K562 treated with DMSO at 1 percent for 4 hours (cell line): ENCODE data around the gene ABHD2. TPM values are rescaled to one million over a fixed set of nuclear protein-coding genes. Genes with fewer than 3 reads are reported as not detected.

Source experiments
- total RNA-seq: library from RNA; unstranded; fragments of 300-600 nt; gene quantifications from 2 replicates; pipeline ENCODE4 v1.2.3, GENCODE V29; 2022; ENCODE audit not compliant: insufficient read depth

ABHD2 gene, protein sequence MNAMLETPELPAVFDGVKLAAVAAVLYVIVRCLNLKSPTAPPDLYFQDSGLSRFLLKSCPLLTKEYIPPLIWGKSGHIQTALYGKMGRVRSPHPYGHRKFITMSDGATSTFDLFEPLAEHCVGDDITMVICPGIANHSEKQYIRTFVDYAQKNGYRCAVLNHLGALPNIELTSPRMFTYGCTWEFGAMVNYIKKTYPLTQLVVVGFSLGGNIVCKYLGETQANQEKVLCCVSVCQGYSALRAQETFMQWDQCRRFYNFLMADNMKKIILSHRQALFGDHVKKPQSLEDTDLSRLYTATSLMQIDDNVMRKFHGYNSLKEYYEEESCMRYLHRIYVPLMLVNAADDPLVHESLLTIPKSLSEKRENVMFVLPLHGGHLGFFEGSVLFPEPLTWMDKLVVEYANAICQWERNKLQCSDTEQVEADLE
- 17.0 and 23.4 TPM in 2 replicates for total RNA-seq

DNA sequence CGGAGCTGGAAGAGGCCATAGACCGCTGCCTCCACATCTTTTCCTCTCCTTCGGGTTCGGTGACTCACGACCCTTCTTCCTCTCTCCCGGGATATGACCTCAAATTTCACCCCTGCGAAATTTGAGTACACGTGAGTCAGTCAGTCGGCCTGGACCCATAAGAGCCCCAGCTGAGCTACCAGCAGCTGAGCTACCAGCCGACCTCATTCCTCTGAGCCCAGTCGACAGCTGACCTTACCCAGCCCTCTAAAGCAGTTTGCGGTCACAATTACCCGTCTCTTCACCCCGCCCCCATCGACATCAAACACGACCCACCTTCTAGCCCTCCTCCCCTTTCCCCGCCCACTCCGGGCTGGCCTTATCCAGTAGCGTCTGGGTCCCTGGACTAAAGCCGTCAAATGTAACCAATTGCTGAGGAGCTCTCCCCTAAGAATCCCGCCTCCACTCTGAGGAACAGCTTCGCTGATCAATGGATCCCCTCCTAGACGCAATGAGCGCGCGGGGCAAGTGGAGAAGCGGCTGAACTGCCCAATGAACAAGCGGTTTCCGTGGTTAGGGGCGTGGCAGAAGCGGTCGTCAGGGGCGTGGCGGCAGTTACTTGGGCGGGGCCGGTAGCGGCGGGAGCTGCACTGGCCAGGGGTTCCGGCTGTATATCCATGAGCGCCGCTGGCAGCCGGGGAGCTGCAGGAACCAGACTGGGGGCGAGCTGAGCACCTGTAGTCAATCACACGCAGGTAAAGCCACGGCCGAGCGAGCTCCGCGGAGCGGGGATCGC is at the start of gene ABHD2:
TSS of gene ABHD2 (plus strand) at position 627 of the 775 bp plus-strand sequence. CDS start 27,872 bp downstream, outside the sequence.

GRCh38 chr15:89221543-89221942 is 133.3 kb downstream of the ABHD2 start, which contains the start of gene RLBP1:
Gene RLBP1, minus strand, starts transcription at chr15:89221579. Its CDS starts 2,604 bp downstream, at chr15:89218975.

DNA sequence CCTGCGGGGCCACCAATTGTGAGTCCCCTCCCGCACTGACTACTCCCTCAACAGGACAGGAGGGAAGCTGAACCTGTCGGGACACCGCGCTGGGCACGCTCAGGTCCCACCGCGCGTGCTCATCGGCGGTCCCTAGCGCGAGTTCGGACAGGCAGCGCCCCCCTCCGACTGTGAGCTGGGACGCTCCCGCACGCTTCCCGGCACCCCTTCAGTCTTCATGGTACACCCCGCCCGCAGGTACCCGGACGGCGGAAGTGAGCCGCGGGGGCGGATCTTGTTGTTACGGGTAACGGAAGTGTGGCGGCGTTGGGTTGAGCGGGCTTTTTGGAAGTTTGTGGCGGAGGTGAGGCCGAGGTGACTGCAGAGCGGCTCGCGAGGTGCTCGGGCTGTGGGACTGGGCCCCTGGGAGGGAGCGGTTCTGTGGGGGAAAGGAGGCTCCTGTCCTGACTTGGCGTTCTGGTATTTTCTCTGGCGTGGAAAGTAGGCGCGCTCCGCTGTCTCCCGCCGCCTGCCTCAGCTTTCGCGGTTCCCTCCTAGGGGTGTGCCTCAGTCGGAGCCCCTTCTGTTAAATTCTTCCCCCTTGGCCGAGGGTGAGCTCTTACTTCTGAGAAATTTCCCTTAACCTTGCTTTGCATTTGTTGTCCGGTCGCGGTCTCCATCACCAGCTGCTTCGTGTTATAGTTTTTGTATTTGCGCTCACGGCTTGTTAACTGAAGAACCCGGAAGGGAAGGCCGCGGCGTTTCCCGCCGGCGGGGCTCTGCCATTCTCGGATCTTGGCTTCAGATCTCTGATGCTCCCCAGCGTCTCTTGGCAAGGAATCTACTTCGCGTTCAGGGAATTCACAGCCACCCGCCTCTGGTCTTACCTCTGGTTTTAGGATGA is 155.7 kb downstream of the ABHD2 start, which contains the start of gene FANCI:
TSS of gene FANCI (plus strand) at position 289 of the 883 bp plus-strand sequence. CDS start 3,669 bp downstream, outside the sequence.

Other genes with a start within 250 kb of the ABHD2 start
- 2.5 and 4.2 TPM in 2 replicates for gene HAPLN3, start 192.9 kb upstream of the ABHD2 start, total RNA-seq
- 180 and 182 TPM in 2 replicates for gene MFGE8, start 175.1 kb upstream of the ABHD2 start, total RNA-seq
- gene RLBP1, start 133.1 kb downstream of the ABHD2 start, total RNA-seq: not detected in 2 replicates
- 57.1 and 100 TPM in 2 replicates for gene FANCI, start 155.5 kb downstream of the ABHD2 start, total RNA-seq
- gene POLG, start 246.4 kb downstream of the ABHD2 start, total RNA-seq: 53.0 and 77.8 TPM in 2 replicates